Measurements from ENCODE around the gene RBM10. TPM values are rescaled to one million over a fixed set of nuclear protein-coding genes. Genes with fewer than 3 reads are reported as not detected.
A peak's percentile ranks its signal among the peaks of the same experiment; 100 is the strongest.

The RBM10 gene
- total and polyA plus RNA-seq, 9 donors, result 12.0 to 53.0 (median 36.7) TPM

DNA sequence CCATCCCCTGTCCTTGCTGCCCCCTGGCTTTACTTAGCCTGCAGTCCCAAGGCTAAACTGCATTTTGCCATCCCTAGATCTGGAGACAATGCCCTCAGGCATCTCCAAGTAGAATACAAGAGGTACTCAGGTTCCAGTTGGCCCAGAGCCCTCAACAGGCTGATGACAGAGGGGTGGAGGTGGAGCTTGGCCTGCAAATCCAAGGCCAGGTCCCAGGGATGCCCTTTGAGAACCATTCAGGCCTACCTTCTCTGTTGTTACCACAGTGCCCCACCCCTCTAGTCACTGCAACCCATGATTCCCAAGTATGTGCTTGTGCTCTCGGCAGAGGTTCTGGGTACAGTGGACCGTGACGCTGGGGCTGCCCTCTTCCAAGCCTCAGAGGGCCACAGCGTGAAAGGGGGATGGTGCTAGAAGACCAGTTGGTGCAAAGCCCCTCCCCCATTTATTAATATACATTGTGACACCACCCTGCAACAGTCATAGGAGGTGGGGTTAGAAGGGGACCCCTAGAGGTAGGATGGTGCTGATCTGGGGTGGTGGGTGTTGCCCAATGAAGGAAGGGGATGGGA, 42.2 kb downstream of the RBM10 start:
- intact Hi-C loops (cut with DNase I), result loop anchor here in 1 of 4 donors (10.0 kb wide), 1 partner anchor 198 kb away; no protein-coding TSS in a partner anchor
- Histone ChIP-seq H3K9me3 (no peaks in the 10 kb centered on the region), H3K36me3 (no peaks in the 10 kb centered on the region), H3K27me3 (no peaks in the 10 kb centered on the region), H3K4me1 (ENCODE audit: insufficient read depth) (peaks cover 2% of the 10 kb centered on the region), H3K4me3 (no peak overlapping the region), H3K27ac (no peak overlapping the region)
- WGBS, 3 donors, result 74 to 84% (median 79%) methylated on average over 4 of the region's 4 CpGs
- DNase-seq, result peak in 1 of 5 donors; percentile 31
- no peak for TF ChIP-seq EP300 (IDR thresholded peaks at IDR 0.05)
- TF ChIP-seq, protein P1, sequence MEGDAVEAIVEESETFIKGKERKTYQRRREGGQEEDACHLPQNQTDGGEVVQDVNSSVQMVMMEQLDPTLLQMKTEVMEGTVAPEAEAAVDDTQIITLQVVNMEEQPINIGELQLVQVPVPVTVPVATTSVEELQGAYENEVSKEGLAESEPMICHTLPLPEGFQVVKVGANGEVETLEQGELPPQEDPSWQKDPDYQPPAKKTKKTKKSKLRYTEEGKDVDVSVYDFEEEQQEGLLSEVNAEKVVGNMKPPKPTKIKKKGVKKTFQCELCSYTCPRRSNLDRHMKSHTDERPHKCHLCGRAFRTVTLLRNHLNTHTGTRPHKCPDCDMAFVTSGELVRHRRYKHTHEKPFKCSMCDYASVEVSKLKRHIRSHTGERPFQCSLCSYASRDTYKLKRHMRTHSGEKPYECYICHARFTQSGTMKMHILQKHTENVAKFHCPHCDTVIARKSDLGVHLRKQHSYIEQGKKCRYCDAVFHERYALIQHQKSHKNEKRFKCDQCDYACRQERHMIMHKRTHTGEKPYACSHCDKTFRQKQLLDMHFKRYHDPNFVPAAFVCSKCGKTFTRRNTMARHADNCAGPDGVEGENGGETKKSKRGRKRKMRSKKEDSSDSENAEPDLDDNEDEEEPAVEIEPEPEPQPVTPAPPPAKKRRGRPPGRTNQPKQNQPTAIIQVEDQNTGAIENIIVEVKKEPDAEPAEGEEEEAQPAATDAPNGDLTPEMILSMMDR (IDR thresholded peaks at IDR 0.05), result no peak

DNA sequence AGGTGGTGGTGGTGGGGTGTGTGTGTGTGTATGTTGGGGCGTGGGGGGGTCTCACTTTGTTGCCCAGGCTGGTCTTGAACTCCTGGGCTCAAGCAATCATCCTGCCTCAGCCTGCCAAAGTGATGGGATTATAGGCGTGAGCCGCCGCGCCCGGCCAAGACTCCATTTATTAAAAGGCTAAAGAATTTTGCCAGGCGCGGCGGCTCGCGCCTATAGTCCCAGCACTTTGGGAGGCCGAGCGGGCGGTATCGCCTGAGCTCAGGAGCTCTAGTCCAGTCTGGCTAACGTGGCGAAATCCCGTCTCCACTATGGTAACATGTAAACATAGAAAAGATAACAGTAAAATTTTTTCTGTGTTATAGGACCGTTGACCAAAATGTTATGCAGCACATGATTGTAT, 44.9 kb downstream of the RBM10 start:
- Histone ChIP-seq H3K4me1 (ENCODE audit: insufficient read depth) (peaks cover 2% of the 10 kb centered on the region), H3K27me3 (no peaks in the 10 kb centered on the region), H3K9me3 (no peaks in the 10 kb centered on the region), H3K27ac (no peak overlapping the region), H3K36me3 (no peaks in the 10 kb centered on the region), H3K4me3 (no peak overlapping the region)
- intact Hi-C loops (cut with DNase I), result loop anchor here in 3 of 4 donors (5.0 to 10.0 kb wide), 4 partner anchors 192 to 455 kb away; no protein-coding TSS in a partner anchor
- no peak for DNase-seq
- TF ChIP-seq EP300 (IDR thresholded peaks at IDR 0.05) (no peak), POLR2A (IDR thresholded peaks at IDR 0.05) (no peak)
- TF ChIP-seq, protein P1 (IDR thresholded peaks at IDR 0.05), result no peak
- WGBS, 3 donors, result 57 to 69% (median 68%) methylated on average over 19 of the region's 19 CpGs

DNA sequence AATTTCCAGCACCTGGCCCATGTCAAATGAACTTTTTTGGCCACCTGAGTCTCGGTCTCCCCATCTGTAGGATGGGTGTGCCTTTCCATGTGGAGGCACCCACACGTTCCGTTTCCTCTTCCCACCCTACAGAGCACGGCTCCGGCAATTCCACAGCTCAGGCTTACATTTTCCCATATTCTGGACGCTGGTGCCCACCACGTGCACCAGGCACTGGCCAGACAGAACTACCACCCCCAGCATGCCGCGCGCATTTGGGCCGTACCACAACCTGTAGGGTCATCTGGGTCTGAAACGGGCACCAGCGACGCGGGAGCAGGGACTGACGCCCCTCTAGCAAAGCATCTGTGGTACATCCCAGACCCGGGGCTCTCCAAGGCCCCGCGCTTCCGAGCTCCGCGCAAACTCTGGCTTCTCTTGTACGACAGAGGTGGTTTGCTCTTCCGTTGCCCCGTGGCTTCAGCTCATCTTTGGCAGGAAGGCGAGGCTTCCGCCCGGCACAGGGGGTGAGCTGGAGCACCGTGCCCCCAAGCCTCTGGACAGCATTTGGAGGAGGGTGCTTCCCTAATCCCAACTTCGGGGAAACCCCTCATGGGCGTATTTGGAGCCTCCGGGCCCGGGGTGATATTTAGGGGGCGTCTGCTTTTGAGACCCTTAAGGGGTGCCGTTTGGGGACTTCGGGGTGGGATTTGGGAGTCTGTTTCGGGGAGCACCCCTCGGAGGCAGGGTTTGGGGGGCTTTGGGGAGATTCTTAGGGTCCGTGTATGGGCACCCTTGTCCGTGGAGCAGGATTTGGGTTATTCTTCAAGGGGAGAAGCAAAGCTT, 45.6 kb downstream of the RBM10 start:
- TF ChIP-seq POLR2A (IDR thresholded peaks at IDR 0.05), result no peak
- TF ChIP-seq, protein P1 (IDR thresholded peaks at IDR 0.05), result no peak
- Histone ChIP-seq H3K36me3 (no peaks in the 10 kb centered on the region), H3K27ac (no peak overlapping the region), H3K27me3 (no peaks in the 10 kb centered on the region), H3K9me3 (no peaks in the 10 kb centered on the region), H3K4me1 (ENCODE audit: insufficient read depth) (peaks cover 4% of the 10 kb centered on the region), H3K4me3 (peak overlapping the region; percentile 45)
- 15 to 28% (median 24%) methylated on average over 36 to 40 of the region's 40 CpGs for WGBS, 3 donors
- intact Hi-C loops (cut with DNase I), result loop anchor here in 2 of 4 donors (5.0 to 10.0 kb wide), 4 partner anchors 192 to 454 kb away; no protein-coding TSS in a partner anchor
- DNase-seq, result peak; percentile 82 to 88 (median 86)

DNA sequence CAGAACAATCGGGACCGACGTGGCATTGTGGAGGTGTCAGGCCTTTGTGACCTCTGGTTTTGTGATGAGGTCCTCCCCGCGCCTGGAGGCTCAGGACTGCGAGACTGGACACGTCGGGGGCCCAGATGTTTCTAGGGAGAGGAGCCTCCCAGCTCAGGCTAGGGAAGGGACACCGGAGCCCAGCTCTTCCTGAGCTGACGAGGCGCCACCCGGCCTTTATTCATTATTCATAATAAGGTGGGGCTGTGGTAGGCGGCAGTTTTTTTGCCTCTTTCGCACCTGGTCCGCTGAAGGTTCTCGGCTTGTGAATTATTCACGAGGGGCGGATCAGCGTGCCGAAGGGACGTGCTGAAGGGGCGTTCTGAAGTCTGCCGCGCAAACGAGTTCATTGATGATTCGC, 46.3 kb downstream of the RBM10 start:
- intact Hi-C loops (cut with DNase I), result loop anchor here in 2 of 4 donors (5.0 to 10.0 kb wide), 4 partner anchors 191 to 453 kb away; no protein-coding TSS in a partner anchor
- WGBS, 3 donors, result 27 to 46% (median 29%) methylated on average over 26 of the region's 26 CpGs
- TF ChIP-seq, protein P1 (IDR thresholded peaks at IDR 0.05), result no peak
- TF ChIP-seq EP300 (IDR thresholded peaks at IDR 0.05) (no peak), POLR2A (IDR thresholded peaks at IDR 0.05) (no peak)
- H3K4me1 ChIP-seq (ENCODE audit: insufficient read depth), result peaks cover 4% of the 10 kb centered on the region
- no peaks in the 10 kb centered on the region for H3K9me3 ChIP-seq
- no peaks in the 10 kb centered on the region for H3K27me3 ChIP-seq
- H3K36me3 ChIP-seq, result no peaks in the 10 kb centered on the region
- no peak overlapping the region for H3K27ac ChIP-seq
- DNase-seq, result no peak
- H3K4me3 ChIP-seq, result peak overlapping the region; percentile 45
